ENCODE results near the gene MRAP.
"Not testable (repeated sequence)": the region's sequence is repeated elsewhere in the genome, so short reads cannot be mapped to it uniquely, and the experiment has no call there.

- TF ChIP-seq POLR2A, CTCF, EP300 (IDR thresholded peaks at IDR 0.05): not testable (repeated sequence)
Measured at GRCh38 chr21:32258786-32259048, 39.9 kb upstream of the MRAP start.
